Thyroid gland (tissue), 4 donors: ENCODE data around the gene OR4L1. TPM values are rescaled to one million over a fixed set of nuclear protein-coding genes. Genes with fewer than 3 reads are reported as not detected.

Experiments used
- DNase-seq, 2 donors: peaks; one replicate each; pipeline ENCODE4 v3.0.0-alpha.2; 2019
- H3K27ac ChIP-seq, 3 donors: fragments of 200-600 bp; sonication (generic); 1 replicate in 2 of 3; 2 replicates in 1 of 3; pipeline ENCODE4 v1.5.1; 2016 to 2019; ENCODE audit warnings: mild to moderate bottlenecking in 1 of 3, moderate library complexity in 1 of 3
- H3K27me3 ChIP-seq: fragments of 200-600 bp; sonication (generic); one replicate; pipeline ENCODE4 v1.5.1; 2019
- H3K36me3 ChIP-seq, 2 donors: fragments of 200-600 bp; sonication (generic); one replicate each; pipeline ENCODE4 v1.5.1; 2016 to 2019
- H3K4me1 ChIP-seq, 2 donors: fragments of 200-600 bp; sonication (generic); one replicate each; pipeline ENCODE4 v1.5.1; 2017 to 2019
- H3K4me3 ChIP-seq, 3 donors: fragments of 200-600 bp; sonication (generic); replicated peaks in 1 of 3; 1 replicate in 2 of 3; 2 replicates in 1 of 3; pipeline ENCODE4 v1.5.1; 2016; ENCODE audit warnings: mild to moderate bottlenecking in 1 of 3
- H3K9me3 ChIP-seq: fragments of 200-600 bp; sonication (generic); one replicate; pipeline ENCODE4 v1.5.1; 2017
- POLR2A ChIP-seq, 2 donors: fragments of 450-650 bp; IDR thresholded peaks; one replicate each; pipeline ENCODE4 v1.6.1; 2017; ENCODE audit warnings: antibody characterized with exemption in 2 of 2, mild to moderate bottlenecking in 2 of 2, moderate library complexity in 1 of 2
- WGBS, 2 donors: methylation state at CpG; one replicate each; pipeline ENCODE4 v1.1.5; 2017; 5-methylcytosine and 5-hydroxymethylcytosine counted together
- intact Hi-C: fragments of 100-400 bp; cut with DNase I; formaldehyde crosslinking; loops from one replicate; pipeline ENCODE4 v1.15.1; 2023
- total RNA-seq, 4 donors: library from RNA; depleted of rRNA; stranded (reverse); fragments of >200 nt; gene quantifications; one replicate each; pipeline ENCODE4 v1.2.3, GENCODE V29; 2016
- TF ChIP-seq, protein P1 (sequence below), 6 experiments: fragments of 200-600 bp in 3 of 6; fragments of 450-650 bp in 3 of 6; sonication (generic) in 3 of 6; IDR thresholded peaks; one replicate each; pipeline ENCODE4 v1.5.1; 2016 to 2019; ENCODE audit warnings: antibody characterized with exemption in 6 of 6, mild to moderate bottlenecking in 2 of 6, inconsistent platforms in 1 of 6, moderate library complexity in 1 of 6

OR4L1 gene
- total RNA-seq, result not detected

- no peak within 1 kb of the TSS for H3K27ac ChIP-seq
- H3K36me3 ChIP-seq, result no peaks in the 10 kb centered on the region
- H3K27me3 ChIP-seq, result no peaks in the 10 kb centered on the region
- intact Hi-C loops, result no loop called here
- no peak for DNase-seq
- H3K4me3 ChIP-seq, result no peak within 1 kb of the TSS
- H3K4me1 ChIP-seq, result no peaks in the 10 kb centered on the region
- TF ChIP-seq POLR2A (IDR thresholded peaks at IDR 0.05), result no peak
- TF ChIP-seq, protein P1, sequence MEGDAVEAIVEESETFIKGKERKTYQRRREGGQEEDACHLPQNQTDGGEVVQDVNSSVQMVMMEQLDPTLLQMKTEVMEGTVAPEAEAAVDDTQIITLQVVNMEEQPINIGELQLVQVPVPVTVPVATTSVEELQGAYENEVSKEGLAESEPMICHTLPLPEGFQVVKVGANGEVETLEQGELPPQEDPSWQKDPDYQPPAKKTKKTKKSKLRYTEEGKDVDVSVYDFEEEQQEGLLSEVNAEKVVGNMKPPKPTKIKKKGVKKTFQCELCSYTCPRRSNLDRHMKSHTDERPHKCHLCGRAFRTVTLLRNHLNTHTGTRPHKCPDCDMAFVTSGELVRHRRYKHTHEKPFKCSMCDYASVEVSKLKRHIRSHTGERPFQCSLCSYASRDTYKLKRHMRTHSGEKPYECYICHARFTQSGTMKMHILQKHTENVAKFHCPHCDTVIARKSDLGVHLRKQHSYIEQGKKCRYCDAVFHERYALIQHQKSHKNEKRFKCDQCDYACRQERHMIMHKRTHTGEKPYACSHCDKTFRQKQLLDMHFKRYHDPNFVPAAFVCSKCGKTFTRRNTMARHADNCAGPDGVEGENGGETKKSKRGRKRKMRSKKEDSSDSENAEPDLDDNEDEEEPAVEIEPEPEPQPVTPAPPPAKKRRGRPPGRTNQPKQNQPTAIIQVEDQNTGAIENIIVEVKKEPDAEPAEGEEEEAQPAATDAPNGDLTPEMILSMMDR (IDR thresholded peaks at IDR 0.05), result no peak
- WGBS, 2 donors, result 64 to 70% methylated on average over 2 of the region's 2 CpGs
- no peaks in the 10 kb centered on the region for H3K9me3 ChIP-seq
Observed at GRCh38 chr14:20059745-20060144, at the start of gene OR4L1. Gene OR4L1, plus strand, starts transcription at chr14:20060045. Its CDS starts 0 bp downstream, at chr14:20060045.

DNA sequence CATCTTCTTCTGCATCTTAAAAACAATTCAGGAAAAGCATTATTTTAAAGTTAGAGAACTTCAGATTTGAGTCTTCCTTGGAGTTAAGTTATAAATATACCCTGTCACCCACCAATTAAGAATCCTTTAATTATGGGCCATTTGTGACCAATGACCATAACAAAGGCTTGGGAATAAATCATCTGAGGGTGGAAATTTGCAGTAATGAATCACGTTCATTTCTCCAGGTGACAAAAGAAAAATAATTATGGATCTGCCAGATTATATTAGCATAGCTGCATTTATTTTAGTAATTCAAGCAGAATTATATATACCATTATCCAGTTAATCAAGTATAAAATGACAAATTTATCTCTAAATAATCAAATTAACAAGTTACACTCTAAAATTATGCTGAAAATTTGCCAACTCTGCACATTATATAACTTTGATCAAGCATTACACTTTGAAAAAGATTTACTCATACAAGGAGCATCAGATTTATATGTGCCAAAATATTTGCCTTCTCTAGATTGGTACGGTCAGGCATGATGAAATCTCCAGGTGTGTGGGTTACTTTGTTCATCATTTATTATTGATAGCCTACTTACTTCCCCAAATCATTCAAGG is 40.5 kb upstream of the OR4L1 start, which contains the start of gene OR4K14:
OR4K14 (minus strand) TSS at position 51 of the 609 bp plus-strand sequence. CDS start 4,114 bp downstream, outside the sequence.
- 73 to 84% methylated on average over 2 of the region's 2 CpGs for WGBS, 2 donors
- Histone ChIP-seq H3K27me3 (no peaks in the 10 kb centered on the region), H3K9me3 (no peaks in the 10 kb centered on the region), H3K27ac (no peak within 1 kb of the TSS), H3K4me3 (no peak within 1 kb of the TSS), H3K36me3 (no peaks in the 10 kb centered on the region), H3K4me1 (no peaks in the 10 kb centered on the region)
- DNase-seq, result no peak
- no peak for TF ChIP-seq POLR2A (IDR thresholded peaks at IDR 0.05)
- TF ChIP-seq, protein P1 (IDR thresholded peaks at IDR 0.05), result no peak
- intact Hi-C loops, result no loop called here

DNA sequence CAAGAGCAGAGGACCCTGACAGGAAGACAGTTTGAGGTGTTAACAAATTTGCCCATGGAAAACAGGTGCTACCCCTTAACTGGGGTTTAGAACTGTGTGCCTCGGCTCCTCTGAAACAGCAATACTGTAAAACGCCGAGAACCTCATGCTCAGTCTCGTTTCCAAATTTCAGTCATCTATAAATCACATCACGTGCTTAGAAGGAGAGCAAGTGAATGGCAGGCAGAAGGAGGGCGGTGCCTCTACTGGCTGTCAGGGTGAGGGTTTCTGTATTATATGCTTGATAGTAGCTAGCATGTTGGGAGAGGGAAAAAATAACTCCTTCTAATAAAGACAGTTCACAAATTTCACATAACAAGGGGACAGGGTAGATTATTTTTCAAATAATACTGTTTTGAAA is 28.8 kb upstream of the OR4L1 start:
- 76 to 80% methylated on average over 6 of the region's 6 CpGs for WGBS, 2 donors
- DNase-seq, result no peak
- Histone ChIP-seq H3K9me3 (no peaks in the 10 kb centered on the region), H3K4me3 (no peak overlapping the region), H3K27ac (no peak overlapping the region), H3K27me3 (no peaks in the 10 kb centered on the region), H3K36me3 (no peaks in the 10 kb centered on the region), H3K4me1 (no peaks in the 10 kb centered on the region)
- intact Hi-C loops, result no loop called here
- TF ChIP-seq, protein P1 (IDR thresholded peaks at IDR 0.05), result no peak
- no peak for TF ChIP-seq POLR2A (IDR thresholded peaks at IDR 0.05)

DNA sequence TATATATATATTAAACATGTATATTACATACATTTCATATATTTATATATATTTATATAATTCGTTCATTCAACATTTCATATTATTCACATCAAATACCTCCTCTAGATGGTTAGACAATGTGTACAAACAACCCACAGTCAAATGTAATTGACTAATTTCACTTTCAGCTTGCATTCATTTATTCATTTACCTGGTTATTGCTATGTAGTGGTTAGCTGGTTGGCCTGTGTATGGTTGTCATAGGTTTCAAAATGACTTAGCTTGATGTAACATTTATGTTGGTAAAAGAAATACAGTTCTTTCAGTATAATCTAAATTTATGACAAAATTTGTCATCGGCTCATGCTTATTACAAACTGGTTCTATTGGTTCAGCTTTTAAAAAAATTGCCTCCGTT is 24.4 kb upstream of the OR4L1 start:
- intact Hi-C loops, result no loop called here
- no peak overlapping the region for H3K4me3 ChIP-seq
- H3K9me3 ChIP-seq, result no peaks in the 10 kb centered on the region
- H3K27ac ChIP-seq, result no peak overlapping the region
- TF ChIP-seq, protein P1 (IDR thresholded peaks at IDR 0.05), result no peak
- TF ChIP-seq POLR2A (IDR thresholded peaks at IDR 0.05), result no peak
- no peaks in the 10 kb centered on the region for H3K27me3 ChIP-seq
- DNase-seq, result no peak
- no peaks in the 10 kb centered on the region for H3K36me3 ChIP-seq
- H3K4me1 ChIP-seq, result no peaks in the 10 kb centered on the region
- 72 to 73% methylated on average over 3 of the region's 3 CpGs for WGBS, 2 donors

GRCh38 chr14:20035938-20036337 is 23.9 kb upstream of the OR4L1 start, which contains the start of gene OR4K13:
Gene OR4K13, minus strand, starts transcription at chr14:20036038. Its CDS starts 1,280 bp downstream, at chr14:20034758.
- no peak within 1 kb of the TSS for H3K4me3 ChIP-seq
- 92 to 93% methylated on average over 4 of the region's 4 CpGs for WGBS, 2 donors
- TF ChIP-seq, protein P1 (IDR thresholded peaks at IDR 0.05), result no peak
- no peak for TF ChIP-seq POLR2A (IDR thresholded peaks at IDR 0.05)
- no peak for DNase-seq
- no peak within 1 kb of the TSS for H3K27ac ChIP-seq
- H3K27me3 ChIP-seq, result no peaks in the 10 kb centered on the region
- H3K4me1 ChIP-seq, result no peaks in the 10 kb centered on the region
- no peaks in the 10 kb centered on the region for H3K9me3 ChIP-seq
- intact Hi-C loops, result no loop called here
- H3K36me3 ChIP-seq, result no peaks in the 10 kb centered on the region
